SK-N-SH (cell line): ENCODE results near the gene COL17A1. TPM values are rescaled to one million over a fixed set of nuclear protein-coding genes. Genes with fewer than 3 reads are reported as not detected.

Experiments used
- CTCF ChIA-PET: fragments of 300-600, 350-600 bp; formaldehyde crosslinking; extraction: SDS; loops from one replicate; lab custom pipeline; 2021; lab: Yijun Ruan, JAX
- POLR2A ChIA-PET: fragments of 350-600 bp; sonication (Branson Sonifier 250); formaldehyde crosslinking; extraction: SDS; loops from one replicate; lab custom pipeline; 2020; ENCODE audit warnings: antibody characterized with exemption, inconsistent platforms; lab: Yijun Ruan, JAX
- DNase-seq: peaks from one replicate; pipeline ENCODE4 v3.0.0; 2012
- H2AFZ ChIP-seq: fragments of 200-600 bp; sonication (generic); 2 replicates; pipeline ENCODE4 v1.8.1; 2016; ENCODE audit warnings: antibody characterized with exemption, mild to moderate bottlenecking, low read depth
- H3F3A ChIP-seq: fragments of 200-600 bp; sonication (generic); replicated peaks from 2 replicates; pipeline ENCODE3; 2016; ENCODE audit warnings: antibody characterized with exemption, mild to moderate bottlenecking; ENCODE audit not compliant: insufficient read depth
- H3K27ac ChIP-seq, 2 experiments: fragments of 200-500 bp in 1 of 2; fragments of 200-600 bp in 1 of 2; sonication (Bioruptor generic) in 1 of 2; sonication (generic), shearing (Covaris generic) in 1 of 2; 2 replicates each; pipeline versions ENCODE4 v1.5.1 to v1.6.1; 2014 to 2016; ENCODE audit warnings: low read depth in 2 of 2, inconsistent platforms in 1 of 2, low read length in 1 of 2, mild to moderate bottlenecking in 1 of 2, mixed read lengths in 1 of 2
- H3K27me3 ChIP-seq: fragments of 200-600 bp; sonication (generic), shearing (Covaris generic); 2 replicates; pipeline ENCODE4 v1.6.1; 2016; ENCODE audit warnings: mixed run types; ENCODE audit not compliant: insufficient read depth
- H3K36me3 ChIP-seq, 2 experiments: fragments of 200-500 bp in 1 of 2; fragments of 200-600 bp in 1 of 2; sonication (Bioruptor generic) in 1 of 2; sonication (generic) in 1 of 2; replicated peaks in 1 of 2; 2 replicates each; pipeline versions ENCODE3 to v1.5.1; 2014 to 2016; ENCODE audit warnings: low read length in 1 of 2, mild to moderate bottlenecking in 1 of 2; ENCODE audit not compliant: insufficient read depth in 2 of 2, control insufficient read depth in 1 of 2
- H3K4me1 ChIP-seq, 2 experiments: fragments of 200-500 bp in 1 of 2; fragments of 200-600 bp in 1 of 2; sonication (Bioruptor generic) in 1 of 2; sonication (generic), shearing (Covaris generic) in 1 of 2; 2 replicates each; pipeline versions ENCODE4 v1.5.1 to v1.6.1; 2014 to 2016; ENCODE audit warnings: low read depth in 1 of 2, low read length in 1 of 2, mixed run types in 1 of 2; ENCODE audit not compliant: insufficient read depth in 2 of 2, control insufficient read depth in 1 of 2
- H3K4me2 ChIP-seq: fragments of 200-600 bp; sonication (generic), shearing (Covaris generic); 2 replicates; pipeline ENCODE4 v1.6.1; 2017; ENCODE audit warnings: mixed run types
- H3K4me3 ChIP-seq, 2 experiments: fragments of 200-500 bp in 1 of 2; fragments of 200-600 bp in 1 of 2; sonication (Bioruptor generic) in 1 of 2; sonication (generic), shearing (Covaris generic) in 1 of 2; 2 replicates each; pipeline versions ENCODE4 v1.5.1 to v1.8.1; 2014 to 2016; ENCODE audit warnings: low read depth in 2 of 2, inconsistent platforms in 1 of 2, low read length in 1 of 2, mild to moderate bottlenecking in 1 of 2, mixed read lengths in 1 of 2, moderate library complexity in 1 of 2
- H3K79me2 ChIP-seq: fragments of 200-600 bp; sonication (generic); 2 replicates; pipeline ENCODE4 v1.8.1; 2017; ENCODE audit warnings: mild to moderate bottlenecking; ENCODE audit not compliant: insufficient read depth
- H3K9ac ChIP-seq: fragments of 200-600 bp; sonication (generic); 2 replicates; pipeline ENCODE4 v1.6.1; 2017; ENCODE audit warnings: mixed run types
- H3K9me2 ChIP-seq: fragments of 200-600 bp; sonication (generic); 2 replicates; pipeline ENCODE4 v1.6.1; 2017; ENCODE audit warnings: mixed run types
- H3K9me3 ChIP-seq: fragments of 200-600 bp; sonication (generic); 2 replicates; pipeline ENCODE4 v1.6.1; 2017; ENCODE audit warnings: mixed run types, mild to moderate bottlenecking, moderate library complexity
- H4K20me1 ChIP-seq: fragments of 200-600 bp; sonication (generic); 2 replicates; pipeline ENCODE4 v1.6.1; 2017; ENCODE audit warnings: mild to moderate bottlenecking, mixed run types; ENCODE audit not compliant: insufficient read depth
- CHD2 ChIP-seq: fragments of 150-350 bp; IDR thresholded peaks from 2 replicates; pipeline ENCODE4 v1.6.1; 2018; ENCODE audit warnings: low read length; ENCODE audit not compliant: partially characterized antibody
- CTCF ChIP-seq: fragments of 200-600 bp; sonication (generic); IDR thresholded peaks from 2 replicates; pipeline ENCODE4 v1.6.1; 2017; ENCODE audit warnings: antibody characterized with exemption, mild to moderate bottlenecking, moderate library complexity
- EP300 ChIP-seq, 2 experiments: IDR thresholded peaks; 2 replicates each; pipeline versions ENCODE4 v1.4.0 to v1.6.1; 2012; ENCODE audit warnings: borderline replicate concordance in 1 of 2, low read depth in 1 of 2, low read length in 1 of 2
- EZH2phosphoT487 ChIP-seq: fragments of 200-600 bp; sonication (generic); IDR thresholded peaks from 2 replicates; pipeline ENCODE4 v1.6.1; 2017; ENCODE audit warnings: low read depth, mixed run types, mild to moderate bottlenecking, antibody characterized with exemption, moderate library complexity, borderline replicate concordance
- IRF3 ChIP-seq: fragments of 150-350 bp; IDR thresholded peaks from 2 replicates; pipeline ENCODE4 v1.6.1; 2016; ENCODE audit warnings: mild to moderate bottlenecking, low read depth, low read length
- JUND ChIP-seq: IDR thresholded peaks from 2 replicates; pipeline ENCODE4 v1.4.0; 2012
- MAX ChIP-seq: IDR thresholded peaks from 2 replicates; pipeline ENCODE4 v1.4.0; 2012; ENCODE audit warnings: low read depth
- NFIC ChIP-seq: IDR thresholded peaks from 2 replicates; pipeline ENCODE4 v1.4.0; 2012; ENCODE audit warnings: borderline replicate concordance
- RCOR1 ChIP-seq: fragments of 150-350 bp; IDR thresholded peaks from 2 replicates; pipeline ENCODE4 v1.6.1; 2017; ENCODE audit warnings: antibody characterized with exemption, low read length
- RXRA ChIP-seq: IDR thresholded peaks from 2 replicates; pipeline ENCODE4 v1.4.0; 2012; ENCODE audit warnings: low read depth, mild to moderate bottlenecking, borderline replicate concordance
- SIN3A ChIP-seq: IDR thresholded peaks from 2 replicates; pipeline ENCODE4 v1.6.1; 2012; ENCODE audit warnings: low read depth, mild to moderate bottlenecking, low read length, moderate library complexity, borderline replicate concordance
- SMC3 ChIP-seq: IDR thresholded peaks from 2 replicates; pipeline ENCODE4 v1.6.1; 2012; ENCODE audit warnings: low read depth, low read length, improper control_type of control experiment
- TAF1 ChIP-seq: IDR thresholded peaks from 2 replicates; pipeline ENCODE4 v1.6.1; 2012; ENCODE audit warnings: low read depth, mild to moderate bottlenecking, low read length, moderate library complexity, borderline replicate concordance
- TCF12 ChIP-seq: IDR thresholded peaks from 2 replicates; pipeline ENCODE4 v1.4.0; 2012
- TEAD4 ChIP-seq: IDR thresholded peaks from 2 replicates; pipeline ENCODE4 v1.4.0; 2012; ENCODE audit warnings: mild to moderate bottlenecking, borderline replicate concordance; ENCODE audit not compliant: insufficient read depth
- USF1 ChIP-seq: IDR thresholded peaks from 2 replicates; pipeline ENCODE4 v1.4.0; 2012; ENCODE audit warnings: low read depth, borderline replicate concordance
- USF2 ChIP-seq: fragments of 150-350 bp; IDR thresholded peaks from 2 replicates; pipeline ENCODE4 v1.6.1; 2017; ENCODE audit warnings: antibody characterized with exemption, low read length, low read depth, borderline replicate concordance
- ZBTB33 ChIP-seq: IDR thresholded peaks from 2 replicates; pipeline ENCODE4 v1.4.0; 2012; ENCODE audit warnings: low read depth, borderline replicate concordance
- WGBS: methylation state at CpG from one replicate; pipeline ENCODE4 v1.1.6; 2017; ENCODE audit warnings: low lambda C conversion rate; 5-methylcytosine and 5-hydroxymethylcytosine counted together
- polyA plus RNA-seq, 3 experiments: library from polyadenylated mRNA; depleted of rRNA; stranded (reverse); fragments of >200 nt; gene quantifications; 2 replicates each; pipeline ENCODE4 v1.2.3, GENCODE V29; 2012

Gene COL17A1
- polyA plus RNA-seq, 1 of the 3 experiments (the other 2 are of a cell fraction): 0.12 TPM

- no peaks in the 10 kb centered on the region for H3K36me3 ChIP-seq
- no peak overlapping the region for H2AFZ ChIP-seq
- H3K9me3 ChIP-seq: no peaks in the 10 kb centered on the region
- CTCF ChIA-PET: interaction anchor here (1.1 to 1.7 kb wide), 2 partner anchors 152 to 173 kb away, joined by 3 to 8 read pairs; no protein-coding TSS in a partner anchor
- H3F3A ChIP-seq: peaks cover 3% of the 10 kb centered on the region
- POLR2A ChIA-PET: no interaction called here
- H3K27me3 ChIP-seq: no peaks in the 10 kb centered on the region
- TF ChIP-seq EZH2phosphoT487: no peak
- no peak for TF ChIP-seq NFIC
- no peak for TF ChIP-seq EP300 (IDR thresholded peaks at IDR 0.05; ENCODE audit: borderline replicate concordance in 1 of 2, low read depth in 1 of 2, low read length in 1 of 2)
- TF ChIP-seq TAF1: no peak
- no peak for TF ChIP-seq CHD2
- TF ChIP-seq USF1: no peak
- TF ChIP-seq TCF12: no peak
- no peak for TF ChIP-seq SMC3
- TF ChIP-seq CTCF: no peak
- TF ChIP-seq JUND: no peak
- TF ChIP-seq USF2: no peak
- TF ChIP-seq RXRA: no peak
- TF ChIP-seq ZBTB33: no peak
- TF ChIP-seq SIN3A: no peak
- no peak for TF ChIP-seq RCOR1
- no peak for TF ChIP-seq TEAD4
- TF ChIP-seq MAX: no peak
- TF ChIP-seq IRF3: no peak
- TF ChIP-seq, all 33 proteins: peak for 0
- 74% methylated on average over 15 of the region's 16 CpGs for WGBS
- no peak overlapping the region for H3K4me3 ChIP-seq
- no peaks in the 10 kb centered on the region for H3K4me1 ChIP-seq
- no peak overlapping the region for H3K4me2 ChIP-seq
- no peaks in the 10 kb centered on the region for H3K79me2 ChIP-seq
- no peak overlapping the region for H3K27ac ChIP-seq
- no peak for DNase-seq
- no peaks in the 10 kb centered on the region for H4K20me1 ChIP-seq
- no peaks in the 10 kb centered on the region for H3K9me2 ChIP-seq
- H3K9ac ChIP-seq: no peak overlapping the region
Measured at GRCh38 chr10:104037261-104037951, 48.3 kb downstream of the COL17A1 start.
